GM18868 (cell line): ENCODE measurements around the gene KCNG2.
"Not testable (repeated sequence)": the region's sequence is repeated elsewhere in the genome, so short reads cannot be mapped to it uniquely, and the experiment has no call there.

Experiments
- ATAC-seq: cut with Tn5 transposase; IDR thresholded peaks from one replicate; pipeline ENCODE4 v1.9.1; 2021; ENCODE audit warnings: mild to moderate bottlenecking, moderate library complexity; ENCODE audit not compliant: unreplicated experiment

The KCNG2 gene

GRCh38 chr18:79797518-79798345, at the start of gene KCNG2:
Gene KCNG2 (plus strand): TSS chr18:79797938. CDS start chr18:79863668, 65,730 bp downstream.
- peak; percentile 56 for ATAC-seq

GRCh38 chr18:79748321-79749180, 49.2 kb upstream of the KCNG2 start:
- ATAC-seq, result no peak

GRCh38 chr18:79749251-79750191, 48.2 kb upstream of the KCNG2 start:
- ATAC-seq, result no peak

GRCh38 chr18:79750980-79751571, 46.7 kb upstream of the KCNG2 start:
- no peak for ATAC-seq

GRCh38 chr18:79751918-79752578, 45.7 kb upstream of the KCNG2 start:
- not testable (repeated sequence) for ATAC-seq

- not testable (repeated sequence) for ATAC-seq
Measured at GRCh38 chr18:79752946-79753345, 44.8 kb upstream of the KCNG2 start.

GRCh38 chr18:79753391-79753851, 44.3 kb upstream of the KCNG2 start:
- ATAC-seq, result no peak

- ATAC-seq, result no peak
Measured at GRCh38 chr18:79754022-79754761, 43.5 kb upstream of the KCNG2 start.

- no peak for ATAC-seq
Measured at GRCh38 chr18:79754831-79755351, 42.8 kb upstream of the KCNG2 start.

GRCh38 chr18:79755496-79756142, 42.1 kb upstream of the KCNG2 start:
- ATAC-seq, result no peak

GRCh38 chr18:79756143-79756500, 41.6 kb upstream of the KCNG2 start:
- no peak for ATAC-seq

GRCh38 chr18:79756826-79757225, 40.9 kb upstream of the KCNG2 start:
- ATAC-seq, result no peak

GRCh38 chr18:79760348-79760747, 37.4 kb upstream of the KCNG2 start:
- ATAC-seq, result no peak

- ATAC-seq, result no peak
Measured at GRCh38 chr18:79760881-79761280, 36.9 kb upstream of the KCNG2 start.

GRCh38 chr18:79763407-79763806, 34.3 kb upstream of the KCNG2 start:
- no peak for ATAC-seq

- ATAC-seq, result no peak
Measured at GRCh38 chr18:79764131-79764530, 33.6 kb upstream of the KCNG2 start.

- no peak for ATAC-seq
Measured at GRCh38 chr18:79765491-79766245, 32.1 kb upstream of the KCNG2 start.

- no peak for ATAC-seq
Measured at GRCh38 chr18:79766308-79766707, 31.4 kb upstream of the KCNG2 start.
